ENCODE measurements around the gene GSG1L.
A peak's percentile ranks its signal among the peaks of the same experiment; 100 is the strongest.
"Not testable (repeated sequence)": the region's sequence is repeated elsewhere in the genome, so short reads cannot be mapped to it uniquely, and the experiment has no call there.

The GSG1L gene

DNA sequence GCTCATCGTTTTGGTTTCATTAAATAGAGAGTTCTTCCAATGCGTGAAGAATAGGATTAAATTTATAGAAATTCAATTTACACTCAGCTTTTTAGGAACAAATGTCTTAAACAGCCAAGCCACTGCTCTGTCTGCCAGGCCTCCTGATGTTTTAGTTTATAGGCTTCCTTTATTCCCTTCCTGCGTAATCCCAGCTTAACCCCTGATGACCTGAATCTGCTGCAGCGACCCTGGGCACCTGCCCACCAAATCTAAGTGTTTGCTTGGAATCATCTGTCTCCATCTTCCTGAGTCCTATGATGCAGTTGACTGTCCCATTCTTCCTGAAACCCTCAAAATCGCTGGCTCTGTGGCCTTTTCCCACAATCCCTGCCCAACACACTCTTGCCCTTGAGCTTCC lies 179.9 kb downstream of the GSG1L start:
- no peak for DNase-seq

DNA sequence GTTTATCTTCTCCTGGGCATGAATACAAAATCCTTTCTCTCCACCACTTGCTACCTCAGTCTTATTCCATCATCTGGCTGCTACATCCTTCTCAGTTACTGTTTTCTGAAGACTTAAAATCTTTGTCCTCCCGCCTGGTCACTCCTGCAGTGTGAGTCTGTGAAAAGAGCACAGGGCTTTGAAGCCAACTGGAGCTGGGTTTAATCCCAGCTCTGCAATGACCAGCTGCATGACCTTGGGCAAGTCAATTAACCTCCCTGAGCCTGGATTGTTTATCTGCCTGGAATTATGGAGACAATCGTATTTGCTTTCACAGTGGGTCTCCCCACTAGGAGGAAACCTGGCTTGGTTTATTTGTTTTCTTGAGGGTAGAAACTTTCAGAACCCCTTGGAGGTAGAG lies 183.2 kb downstream of the GSG1L start:
- no peak for DNase-seq

DNA sequence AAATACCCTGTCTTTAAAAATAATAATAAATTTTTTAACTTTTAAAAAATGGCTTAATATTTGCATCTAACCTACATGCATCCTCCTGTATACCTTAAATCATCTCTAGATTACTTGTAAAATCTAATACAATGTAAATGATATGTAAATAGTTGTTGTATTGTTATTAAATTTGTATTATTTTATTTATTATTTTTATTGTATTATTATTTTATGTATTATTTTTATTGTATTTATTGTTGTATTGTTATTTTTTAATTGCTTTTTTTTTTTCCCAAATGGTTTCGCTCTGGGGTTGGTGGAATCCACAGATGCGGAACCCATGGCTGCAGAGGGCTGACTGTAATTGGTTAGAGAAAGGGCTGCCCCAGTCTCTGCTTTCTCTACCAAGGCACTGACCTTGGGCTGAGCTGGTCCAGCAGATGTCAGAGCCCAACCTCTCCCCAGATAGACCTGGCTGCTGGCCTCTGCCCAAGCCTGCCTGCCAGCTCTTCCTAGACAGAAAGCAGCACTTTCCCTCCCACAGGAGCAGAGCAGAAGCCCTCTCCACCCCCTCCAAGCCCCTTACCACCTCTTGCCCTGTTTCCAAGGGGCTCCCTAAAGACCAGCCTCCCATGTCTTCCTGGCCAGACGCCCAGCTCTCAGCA lies 183.8 kb downstream of the GSG1L start:
- DNase-seq: no peak

DNA sequence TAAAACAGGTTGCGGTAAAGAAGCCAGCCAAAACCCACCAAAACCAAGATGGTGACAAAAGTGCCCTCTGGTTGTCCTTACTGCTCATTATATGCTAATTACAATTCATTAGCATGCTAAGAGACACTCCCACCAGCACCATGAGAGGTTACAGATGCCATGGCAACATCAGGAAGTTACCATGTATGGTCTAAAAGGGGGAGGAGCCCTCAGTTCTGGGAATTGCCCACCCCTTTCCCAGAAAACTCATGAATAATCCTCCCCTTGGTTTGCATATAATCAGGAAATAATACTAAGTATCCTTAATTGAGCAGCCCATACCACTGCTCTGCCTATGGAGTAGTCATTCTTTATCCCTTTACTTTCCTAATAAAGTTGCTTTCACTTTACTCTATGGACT lies 190.9 kb downstream of the GSG1L start:
- DNase-seq: not testable (repeated sequence)

DNA sequence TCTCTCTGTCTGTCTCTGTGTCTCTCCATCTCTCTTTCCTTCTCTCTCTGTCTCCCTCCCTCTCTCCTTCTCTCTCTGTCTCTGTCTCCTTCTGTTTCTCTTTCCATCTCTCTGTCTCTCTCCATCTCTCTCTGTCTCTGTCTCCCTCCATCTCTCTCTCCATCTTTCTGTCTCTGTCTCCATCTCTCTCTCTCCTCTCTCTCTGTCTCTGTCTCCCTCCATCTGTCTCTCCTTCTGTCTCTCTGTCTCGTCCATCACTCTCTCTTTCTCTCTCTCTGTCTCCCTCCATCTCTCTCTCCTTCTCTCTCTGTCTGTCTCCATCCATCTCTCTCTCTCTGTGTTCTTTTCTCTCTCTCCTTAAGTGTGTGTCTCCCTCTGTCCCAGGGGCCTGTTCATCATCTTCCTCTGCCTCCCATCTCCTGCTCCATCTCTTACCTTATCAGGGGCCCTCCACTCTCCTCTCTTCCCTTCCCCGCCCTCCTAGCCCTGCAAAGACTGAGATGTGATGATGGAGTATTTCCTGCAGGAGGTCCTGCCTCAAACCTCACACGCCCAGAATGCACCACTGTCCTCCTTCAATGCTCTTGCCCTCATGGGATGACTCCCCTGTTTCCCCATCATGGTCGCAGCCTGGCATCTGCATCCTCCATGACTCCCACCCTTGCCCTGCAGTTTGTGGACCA lies 193.3 kb downstream of the GSG1L start:
- no peak for DNase-seq

DNA sequence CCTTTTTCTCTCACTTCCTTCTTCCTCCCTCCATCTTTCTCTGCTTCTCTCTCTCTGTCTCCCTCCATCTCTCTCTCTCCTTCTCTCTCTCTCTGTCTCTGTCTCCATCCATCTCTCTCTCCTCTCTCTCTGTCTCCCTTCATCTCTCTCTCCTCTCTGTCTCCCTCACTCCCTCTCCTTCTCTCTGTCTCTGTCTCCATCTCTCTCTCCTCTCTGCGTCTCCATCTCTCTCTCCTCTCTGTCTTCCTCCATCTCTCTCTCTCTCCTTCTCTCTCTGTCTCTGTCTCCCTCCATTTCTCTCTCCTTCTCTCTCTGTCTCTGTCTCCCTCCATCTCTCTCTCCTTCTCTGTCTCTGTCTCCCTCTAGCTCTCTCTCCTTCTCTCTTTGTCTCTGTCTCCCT lies 194.1 kb downstream of the GSG1L start:
- DNase-seq: no peak

DNA sequence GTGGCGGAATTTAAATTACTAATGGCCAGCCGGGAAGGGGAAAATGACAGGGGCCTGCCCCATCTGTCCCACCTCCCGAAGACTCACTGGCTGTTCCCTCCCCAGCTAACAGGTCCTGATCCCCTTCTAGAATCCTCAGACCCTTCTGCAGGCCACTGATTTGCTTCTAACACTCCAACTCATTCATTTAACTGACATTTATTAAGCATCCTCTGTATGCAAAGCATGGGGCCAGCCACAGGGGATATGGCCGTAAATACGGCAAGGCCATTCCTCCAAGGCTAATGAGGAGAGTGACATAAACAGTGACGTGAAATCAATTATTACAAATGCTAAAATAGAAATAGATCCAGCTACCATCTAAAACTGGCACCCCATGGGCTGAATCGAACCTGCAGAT lies 195.3 kb downstream of the GSG1L start:
- no peak for DNase-seq

DNA sequence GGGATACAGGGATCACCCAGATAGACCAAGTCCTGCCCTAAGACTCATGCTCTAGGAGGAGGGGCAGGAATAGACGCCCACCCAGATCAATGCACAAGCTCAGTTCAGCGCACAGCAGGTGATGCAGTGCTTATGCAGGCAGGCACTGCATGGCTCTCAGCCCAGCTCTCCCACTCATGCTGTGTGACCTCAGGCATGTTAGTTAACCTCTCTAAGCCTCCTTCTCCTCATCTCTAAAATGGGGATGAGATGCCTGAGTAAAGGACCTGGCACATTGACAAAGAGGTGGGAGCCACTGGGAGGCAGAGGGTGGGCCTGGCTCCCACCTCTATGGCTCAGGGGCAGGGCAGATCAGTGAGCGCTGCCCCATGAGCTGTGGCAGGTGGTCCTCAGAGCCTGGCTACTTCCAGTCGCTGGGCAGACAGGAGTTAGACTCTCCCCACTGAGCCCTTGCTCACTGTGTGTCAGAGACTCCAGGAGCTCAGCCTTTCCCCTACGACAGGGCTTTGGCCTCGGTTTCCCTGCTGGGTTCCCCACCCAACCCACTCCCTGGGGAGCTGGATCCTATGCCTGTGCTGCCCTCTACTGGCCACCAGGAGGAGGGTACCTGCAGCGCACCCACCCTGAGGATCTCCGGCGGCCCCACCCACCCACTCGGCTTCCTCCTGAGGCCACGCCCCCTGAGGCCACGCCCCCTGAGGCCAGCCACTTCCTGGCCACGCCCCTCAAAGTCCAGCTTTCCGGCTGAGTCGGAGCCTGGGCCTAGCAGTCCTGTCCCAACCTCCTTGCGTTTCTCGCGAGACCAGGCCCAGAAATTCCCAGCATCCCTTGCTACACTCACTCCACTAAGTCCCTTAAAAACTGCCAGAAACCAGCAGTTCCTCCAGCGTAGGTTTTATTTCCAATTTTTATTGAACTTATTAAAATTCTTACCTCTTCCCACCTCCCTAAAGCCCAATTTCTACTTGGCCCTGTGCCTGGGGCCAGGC lies 196.1 kb downstream of the GSG1L start:
- DNase-seq: peak; percentile 70

DNA sequence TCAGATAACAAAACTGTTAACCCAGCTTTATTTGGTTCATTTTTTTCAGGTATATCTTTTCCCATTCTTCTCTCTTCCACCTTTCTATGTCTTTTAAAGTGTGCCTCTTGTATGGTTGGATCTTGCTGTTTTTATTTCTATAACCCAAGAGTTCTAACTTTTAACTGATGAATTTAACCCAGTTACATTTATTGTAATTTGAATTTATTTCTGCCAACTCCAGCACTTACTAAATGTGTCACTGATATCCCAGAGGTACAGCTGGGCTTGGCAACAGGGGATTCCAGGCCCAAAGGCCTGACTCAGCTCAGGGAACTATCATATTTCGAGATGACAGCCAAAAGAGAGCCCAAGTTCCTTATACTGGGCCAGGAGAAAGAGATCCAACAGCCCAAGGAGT lies 200.1 kb downstream of the GSG1L start:
- no peak for DNase-seq

DNA sequence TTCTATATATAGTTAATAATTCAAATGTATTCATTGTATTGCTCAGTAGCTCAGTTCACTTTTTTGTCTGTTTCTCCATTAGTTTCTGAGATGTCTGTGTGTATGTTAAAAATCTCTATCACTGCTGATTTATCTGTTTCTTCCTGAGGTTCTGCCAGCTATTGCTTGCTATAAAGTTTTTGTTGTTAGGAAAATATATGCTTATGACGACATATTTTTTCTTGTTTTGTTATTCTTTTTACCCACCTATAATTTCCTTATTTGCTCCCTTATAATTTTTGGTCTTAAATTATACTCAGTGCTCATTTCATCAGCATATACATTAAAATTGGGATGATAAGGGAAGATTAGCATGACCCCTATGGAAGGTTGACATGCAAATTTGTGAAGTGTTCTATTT lies 200.6 kb downstream of the GSG1L start:
- DNase-seq: no peak

DNA sequence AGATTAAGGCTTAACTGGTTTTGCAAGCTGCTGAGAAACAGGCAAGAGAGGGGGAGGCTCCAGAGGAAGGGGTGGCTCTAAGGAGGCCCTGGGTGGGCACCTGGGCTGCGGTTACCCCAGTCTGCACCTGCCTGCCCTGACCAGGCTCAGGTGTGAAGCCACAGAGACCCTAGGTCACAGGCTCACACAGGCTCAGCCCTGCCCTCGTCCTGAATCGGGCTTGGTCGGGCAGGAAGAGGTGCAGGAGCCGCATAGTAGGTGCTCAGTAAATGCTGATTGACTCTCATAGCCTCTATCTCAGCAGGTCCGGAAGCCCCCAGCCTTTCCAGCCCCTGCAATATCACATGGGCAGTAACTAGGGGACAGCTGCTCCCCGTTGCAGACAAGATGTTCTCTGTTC lies 203.4 kb downstream of the GSG1L start:
- DNase-seq: no peak

DNA sequence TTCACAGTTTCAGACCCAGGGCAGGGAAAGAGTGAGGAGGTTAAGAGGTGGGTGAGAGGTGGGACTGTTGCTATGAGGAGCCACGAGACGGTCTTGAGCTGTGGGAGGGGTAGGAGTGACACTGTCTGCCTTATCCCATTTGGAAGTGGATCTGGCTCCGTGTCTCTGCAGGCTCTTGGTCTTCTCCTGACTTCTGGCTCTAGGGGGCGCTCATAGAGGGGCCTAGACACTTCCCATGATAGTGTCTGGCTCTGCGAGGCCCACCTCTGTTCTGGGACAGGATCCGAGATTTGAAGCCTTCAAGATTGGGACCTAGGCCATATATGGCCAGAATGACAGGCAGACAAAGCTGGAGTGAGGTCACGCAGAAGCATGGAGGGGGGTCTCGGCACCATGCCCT lies 204.5 kb downstream of the GSG1L start:
- DNase-seq: no peak

DNA sequence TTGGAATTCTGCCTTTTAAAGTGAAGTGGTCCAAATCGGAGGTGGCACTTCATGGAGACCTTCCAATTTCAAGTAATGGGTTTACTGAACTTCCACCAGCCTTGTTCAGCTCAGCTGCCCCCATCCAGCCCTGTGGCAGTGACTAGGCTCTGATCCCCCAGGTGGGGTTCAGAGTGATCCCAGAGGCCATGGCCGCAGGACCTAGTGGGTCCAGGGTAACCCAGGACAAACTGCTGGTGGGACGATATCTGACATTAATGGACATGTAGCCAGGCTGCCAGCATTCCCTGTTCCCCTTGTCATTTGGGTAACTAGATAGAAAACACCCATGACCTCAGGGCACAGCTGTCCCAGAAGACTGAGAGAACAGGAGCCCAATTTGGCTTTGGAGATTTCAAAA lies 209.9 kb downstream of the GSG1L start:
- no peak for DNase-seq

DNA sequence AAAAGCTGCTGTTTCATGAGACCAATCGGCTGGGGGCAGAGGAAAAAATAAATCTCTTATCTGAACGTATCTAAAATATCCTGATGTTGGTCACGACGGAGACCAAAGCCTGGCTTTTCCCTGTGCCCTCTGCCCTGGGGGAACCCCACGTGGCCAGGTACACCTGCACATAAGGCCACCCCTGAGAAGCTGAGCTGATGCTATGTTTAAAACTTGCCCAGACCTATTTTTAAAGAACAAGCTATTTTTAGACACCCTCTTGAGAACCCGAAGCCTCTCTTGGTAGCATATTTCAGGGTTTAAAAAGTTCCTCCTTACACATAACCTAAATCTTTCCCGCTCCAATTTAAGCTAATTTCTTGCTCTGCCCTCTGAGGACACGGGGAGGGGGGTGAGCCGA lies 210.4 kb downstream of the GSG1L start:
- no peak for DNase-seq

DNA sequence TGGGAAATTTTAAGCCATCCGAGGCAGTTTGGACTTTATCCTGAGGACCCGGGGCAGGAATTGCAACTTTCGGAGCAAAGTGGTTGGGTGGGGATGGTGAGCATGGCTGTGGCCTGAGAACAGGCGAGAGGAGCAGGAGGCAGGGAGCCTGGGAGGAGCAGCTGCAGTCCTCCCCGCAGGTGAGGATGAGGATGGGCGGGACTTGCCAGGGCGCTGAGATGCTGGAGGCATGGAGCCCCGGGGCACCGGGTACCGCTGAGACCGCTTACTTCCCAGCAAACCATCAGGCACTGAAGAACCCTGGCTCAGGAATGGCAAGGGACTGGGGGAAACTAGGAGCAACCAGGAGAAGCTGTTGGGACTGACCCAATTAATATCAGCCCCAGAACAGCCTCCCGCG lies 210.8 kb downstream of the GSG1L start:
- DNase-seq: no peak

DNA sequence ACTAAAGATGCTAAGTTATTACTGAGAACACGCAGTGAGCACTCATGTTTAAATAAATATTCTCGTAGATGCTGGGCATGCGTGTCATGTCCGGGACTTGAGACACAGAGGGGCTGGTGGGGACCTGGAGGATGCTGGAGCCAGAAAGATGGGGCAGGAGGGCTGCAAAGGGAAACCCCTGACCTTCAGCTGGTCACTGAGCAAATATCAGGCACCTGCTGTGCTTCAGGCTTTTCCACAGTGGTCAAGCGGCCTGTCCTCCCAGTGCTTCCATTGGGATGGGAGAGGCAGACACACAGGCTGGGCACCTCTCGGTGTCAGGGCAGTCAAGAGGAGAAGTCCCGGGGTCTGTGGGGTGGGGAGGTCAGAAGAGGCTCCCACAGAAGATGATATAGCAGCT lies 211.4 kb downstream of the GSG1L start:
- DNase-seq: no peak

DNA sequence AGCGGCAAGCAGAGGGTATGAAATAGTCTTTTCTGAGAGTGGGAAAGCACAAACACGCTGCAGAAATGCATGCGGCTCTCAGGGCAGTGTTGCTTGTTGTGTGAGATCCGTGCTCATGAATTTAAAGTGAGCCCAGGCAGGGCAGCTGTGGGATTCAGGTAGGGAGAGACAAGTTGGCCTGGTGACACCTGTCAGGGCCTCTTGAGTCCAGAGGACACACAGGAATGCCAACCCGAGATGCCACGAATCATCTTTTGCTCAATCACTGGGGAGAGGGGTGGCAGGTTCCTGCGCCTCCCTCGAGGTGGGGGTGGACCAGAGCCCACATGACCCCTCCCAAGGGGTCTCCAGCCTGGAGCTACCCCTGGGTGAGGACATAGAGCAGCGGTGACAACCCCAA lies 211.9 kb downstream of the GSG1L start:
- no peak for DNase-seq

DNA sequence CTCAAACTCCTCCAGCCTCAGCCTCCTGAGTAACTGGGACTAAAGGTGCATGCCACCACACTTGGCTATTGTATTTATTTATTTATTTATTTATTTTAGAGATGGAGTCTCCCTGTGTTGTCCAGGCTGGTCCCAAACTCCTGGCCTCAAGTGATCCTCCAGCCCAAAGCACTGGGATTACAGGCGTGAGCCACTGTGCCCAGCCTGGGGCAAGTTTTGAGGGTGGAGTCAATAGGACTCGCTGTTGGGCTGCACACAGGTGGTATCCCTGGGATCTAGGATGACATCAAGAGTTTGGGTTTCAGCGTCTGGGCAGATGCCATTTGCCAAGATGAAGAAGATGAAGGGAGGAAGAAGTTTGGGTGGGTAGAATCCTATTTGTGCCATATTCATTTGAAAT lies 213.9 kb downstream of the GSG1L start:
- DNase-seq: no peak

DNA sequence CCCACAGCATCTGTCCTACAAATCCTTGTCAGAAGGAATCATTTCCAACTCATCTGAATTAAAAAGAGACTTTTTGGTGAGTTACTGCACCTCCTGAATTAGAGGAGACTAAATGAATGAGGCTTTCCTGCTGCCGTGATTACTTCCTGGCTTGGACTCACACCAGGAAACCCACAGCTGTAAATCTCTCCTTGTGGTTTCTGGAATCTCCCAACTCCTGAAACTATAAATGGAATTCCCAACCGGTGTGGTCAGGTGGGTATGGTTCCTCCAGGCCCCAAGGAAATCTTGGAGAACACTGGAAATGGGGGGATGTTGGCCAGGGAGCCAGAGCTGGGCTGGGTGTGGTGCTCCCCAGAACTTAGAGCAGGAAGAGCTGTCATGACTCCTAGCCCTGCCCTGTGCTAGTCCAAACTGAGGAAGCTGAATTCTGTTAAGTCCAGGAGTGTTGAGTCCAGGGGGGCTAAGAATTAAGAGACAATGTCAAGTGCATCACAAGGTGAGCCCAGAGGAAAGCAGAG lies 216.4 kb downstream of the GSG1L start:
- DNase-seq: no peak

DNA sequence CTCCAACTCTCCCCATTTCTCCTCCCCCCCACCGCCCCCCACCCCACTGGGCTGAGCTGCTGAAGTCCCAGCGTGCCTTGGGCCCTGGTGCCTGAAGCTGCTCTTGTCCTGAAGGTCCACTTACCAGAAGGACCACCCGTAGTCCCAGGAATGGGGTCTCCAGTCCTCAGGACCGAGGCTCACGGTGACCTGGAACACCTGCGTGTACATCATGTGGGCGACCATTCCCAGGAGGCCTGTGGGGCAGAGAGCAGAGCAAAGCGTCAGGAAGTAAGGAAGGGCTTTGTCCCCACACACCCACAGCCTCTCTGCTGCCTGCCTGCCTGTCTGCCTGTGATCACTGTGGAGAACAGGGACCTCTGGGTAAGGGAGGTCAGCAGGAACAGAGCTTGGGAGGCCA lies 218.7 kb downstream of the GSG1L start:
- no peak for DNase-seq

DNA sequence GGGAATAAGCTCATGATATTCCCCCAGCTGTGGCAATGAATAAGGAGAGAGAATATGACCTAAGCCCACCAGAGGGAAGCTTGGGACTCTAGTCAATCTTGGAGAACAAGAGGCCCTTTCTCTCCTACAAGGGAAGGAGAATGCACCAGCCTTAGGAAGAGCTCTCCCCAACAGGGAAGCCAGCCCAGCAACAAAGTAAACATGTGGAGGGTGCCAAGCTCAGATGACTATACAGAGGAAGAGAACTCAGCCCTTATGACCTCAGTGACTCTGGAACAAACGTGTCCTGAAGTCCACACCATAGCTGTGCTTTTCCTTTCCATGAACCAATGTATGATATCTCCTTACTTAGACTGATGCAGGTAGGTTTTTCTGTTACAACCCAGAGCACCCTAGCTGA lies 219.7 kb downstream of the GSG1L start:
- DNase-seq: no peak

DNA sequence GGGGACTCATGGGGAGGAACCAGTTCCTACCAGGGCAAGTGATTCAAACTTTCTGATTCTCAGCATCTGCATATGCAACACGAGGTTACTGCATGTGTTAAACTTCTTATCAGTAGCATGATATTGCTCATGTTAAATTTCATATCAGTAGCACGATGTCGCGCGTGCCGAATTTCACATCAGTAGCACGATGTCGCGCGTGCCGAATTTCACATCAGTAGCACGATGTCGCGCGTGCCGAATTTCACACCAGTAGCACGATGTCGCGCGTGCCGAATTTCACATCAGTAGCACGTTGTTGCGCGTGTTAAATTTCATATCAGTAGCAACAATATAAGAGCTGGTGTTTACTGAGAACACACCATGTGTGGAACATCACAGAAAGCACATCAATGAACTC lies 221.6 kb downstream of the GSG1L start:
- DNase-seq: no peak

DNA sequence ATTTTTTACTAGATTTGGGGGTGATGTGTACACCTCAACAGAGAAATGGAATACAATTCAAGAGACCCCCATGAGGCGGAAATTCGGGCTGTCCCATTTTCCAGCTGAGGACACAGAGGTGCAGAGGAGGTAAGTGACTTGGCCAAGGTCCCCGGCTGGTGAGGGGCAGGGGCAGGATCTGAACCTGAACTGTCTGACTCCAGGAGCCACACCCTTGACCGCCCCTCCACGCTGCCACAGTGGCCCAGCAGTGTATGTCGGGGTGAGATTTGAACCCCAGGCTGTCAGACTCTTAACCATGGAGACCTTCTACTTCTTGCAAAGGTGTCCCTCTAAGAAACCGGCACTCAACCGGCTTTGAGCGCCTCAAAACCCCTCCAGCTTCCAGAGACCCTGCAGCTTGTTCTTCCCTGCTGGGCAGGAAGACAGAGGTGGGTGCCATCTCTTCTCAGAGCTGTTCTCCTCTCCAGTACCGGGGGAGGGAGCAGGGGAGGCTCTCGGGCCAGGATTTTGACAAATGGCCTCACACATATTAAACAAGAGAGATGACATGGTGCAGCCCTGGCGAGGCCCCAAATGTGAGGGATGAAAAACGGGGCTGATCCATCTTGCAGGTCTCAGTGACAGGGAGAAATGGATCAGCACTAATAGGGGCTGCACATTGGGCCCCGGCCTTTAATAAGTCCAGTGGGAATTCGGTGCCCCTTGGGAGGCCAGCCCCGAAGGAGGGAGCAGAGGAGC lies 222.3 kb downstream of the GSG1L start:
- no peak for DNase-seq

Data from NCI-H146 (cell line).